Neural cell (in vitro differentiated cells): ENCODE results near the gene TENT4B. TPM values are rescaled to one million over a fixed set of nuclear protein-coding genes. Genes with fewer than 3 reads are reported as not detected.
"Not testable (repeated sequence)": the region's sequence is repeated elsewhere in the genome, so short reads cannot be mapped to it uniquely, and the experiment has no call there.

Source experiments
- H2AFZ ChIP-seq: fragments of 200-600, 300-800 bp; sonication (generic), shearing (Covaris generic); 2 replicates; pipeline ENCODE4 v1.6.0; 2014; ENCODE audit warnings: low read depth, mild to moderate bottlenecking, antibody characterized with exemption, low read length, moderate library complexity
- H3F3A ChIP-seq: fragments of 200-600 bp; shearing (Covaris generic); 2 replicates; pipeline ENCODE4 v1.6.1; 2016; ENCODE audit warnings: mild to moderate bottlenecking, moderate library complexity, mixed read lengths, antibody characterized with exemption, low read length; ENCODE audit not compliant: insufficient read depth, poor library complexity, severe bottlenecking
- H3K27ac ChIP-seq: fragments of 200-600, 300-800 bp; sonication (generic), shearing (Covaris generic); 2 replicates; pipeline ENCODE4 v1.5.1; 2014; ENCODE audit warnings: mild to moderate bottlenecking, low read length, moderate library complexity
- H3K27me3 ChIP-seq: fragments of 300-800, 200-600 bp; sonication (generic), shearing (Covaris generic); 2 replicates; pipeline ENCODE4 v1.6.0; 2014; ENCODE audit warnings: mild to moderate bottlenecking, low read depth, low read length, moderate library complexity; ENCODE audit not compliant: insufficient read depth
- H3K36me3 ChIP-seq: fragments of 300-800, 200-600 bp; sonication (generic), shearing (Covaris generic); 2 replicates; pipeline ENCODE4 v1.5.1; 2014; ENCODE audit warnings: mild to moderate bottlenecking, antibody characterized with exemption, low read length, moderate library complexity; ENCODE audit not compliant: insufficient read depth
- H3K4me2 ChIP-seq: fragments of 300-800, 200-600 bp; sonication (generic), shearing (Covaris generic); 2 replicates; pipeline ENCODE4 v1.6.0; 2014; ENCODE audit warnings: mild to moderate bottlenecking, low read length
- H3K4me3 ChIP-seq: fragments of 300-800, 200-600 bp; sonication (generic), shearing (Covaris generic); 2 replicates; pipeline ENCODE4 v1.5.1; 2014; ENCODE audit warnings: mild to moderate bottlenecking, low read length, moderate library complexity
- H3K79me2 ChIP-seq: fragments of 200-600 bp; shearing (Covaris generic); replicated peaks from 2 replicates; pipeline ENCODE4 v1.6.0; 2014; ENCODE audit warnings: mild to moderate bottlenecking, low read length, moderate library complexity; ENCODE audit not compliant: insufficient read depth
- H3K9ac ChIP-seq: fragments of 300-800, 200-600 bp; sonication (generic), shearing (Covaris generic); 2 replicates; pipeline ENCODE4 v1.6.1; 2016; ENCODE audit warnings: mild to moderate bottlenecking, low read length, mixed read lengths
- H3K9me2 ChIP-seq: fragments of 200-600 bp; shearing (Covaris generic); 2 replicates; pipeline ENCODE4 v1.6.1; 2016; ENCODE audit warnings: mild to moderate bottlenecking, low read length, mixed read lengths; ENCODE audit not compliant: insufficient read depth
- H3K9me3 ChIP-seq: fragments of 200-600, 300-800 bp; sonication (generic), shearing (Covaris generic); 2 replicates; pipeline ENCODE4 v1.6.1; 2016; ENCODE audit warnings: mild to moderate bottlenecking, mixed run types, low read length, moderate library complexity, mixed read lengths
- H4K20me1 ChIP-seq: fragments of 200-600 bp; shearing (Covaris generic); 2 replicates; pipeline ENCODE4 v1.6.1; 2016; ENCODE audit warnings: mild to moderate bottlenecking, mixed run types; ENCODE audit not compliant: insufficient read depth
- CTCF ChIP-seq: fragments of 450-650 bp; IDR thresholded peaks from 2 replicates; pipeline ENCODE4 v1.5.1; 2014; ENCODE audit warnings: antibody characterized with exemption, mild to moderate bottlenecking, moderate library complexity; ENCODE audit not compliant: poor library complexity, severe bottlenecking
- EP300 ChIP-seq: fragments of 450-650 bp; conservative IDR thresholded peaks from 2 replicates; pipeline ENCODE4 v1.6.1; 2014; ENCODE audit warnings: antibody characterized with exemption, mild to moderate bottlenecking, moderate library complexity; ENCODE audit not compliant: poor library complexity, severe bottlenecking
- EZH2 ChIP-seq: fragments of 200-600, 300-800 bp; shearing (Covaris generic), sonication (generic); IDR thresholded peaks from 2 replicates; pipeline ENCODE4 v1.6.1; 2014; ENCODE audit warnings: antibody characterized with exemption, low read length, borderline replicate concordance, mild to moderate bottlenecking; ENCODE audit not compliant: insufficient read depth, poor library complexity, severe bottlenecking
- MXI1 ChIP-seq: fragments of 450-650 bp; conservative IDR thresholded peaks from 2 replicates; pipeline ENCODE4 v1.6.1; 2014; ENCODE audit warnings: antibody characterized with exemption, mild to moderate bottlenecking; ENCODE audit not compliant: poor library complexity, severe bottlenecking
- POLR2AphosphoS5 ChIP-seq: IDR thresholded peaks from 2 replicates; pipeline ENCODE4 v1.6.1; 2012
- RAD21 ChIP-seq: fragments of 450-650 bp; conservative IDR thresholded peaks from 2 replicates; pipeline ENCODE4 v1.6.1; 2014; ENCODE audit warnings: antibody characterized with exemption, mild to moderate bottlenecking, moderate library complexity
- SMC3 ChIP-seq: fragments of 450-650 bp; conservative IDR thresholded peaks from 2 replicates; pipeline ENCODE4 v1.6.1; 2014; ENCODE audit warnings: antibody characterized with exemption, mild to moderate bottlenecking, moderate library complexity; ENCODE audit not compliant: poor library complexity
- TAF1 ChIP-seq: IDR thresholded peaks from 2 replicates; pipeline ENCODE4 v1.6.1; 2012; ENCODE audit warnings: low read depth
- polyA plus RNA-seq: library from polyadenylated mRNA; depleted of rRNA; stranded (reverse); fragments of >200 nt; gene quantifications from 2 replicates; pipeline ENCODE4 v1.2.3, GENCODE V29; 2014
- TF ChIP-seq, protein P1 (sequence below): IDR thresholded peaks from 2 replicates; pipeline ENCODE4 v1.6.1; 2012; ENCODE audit warnings: borderline replicate concordance

The TENT4B gene
- polyA plus RNA-seq, 1 donor from 2014 or later: 16.9 TPM

DNA sequence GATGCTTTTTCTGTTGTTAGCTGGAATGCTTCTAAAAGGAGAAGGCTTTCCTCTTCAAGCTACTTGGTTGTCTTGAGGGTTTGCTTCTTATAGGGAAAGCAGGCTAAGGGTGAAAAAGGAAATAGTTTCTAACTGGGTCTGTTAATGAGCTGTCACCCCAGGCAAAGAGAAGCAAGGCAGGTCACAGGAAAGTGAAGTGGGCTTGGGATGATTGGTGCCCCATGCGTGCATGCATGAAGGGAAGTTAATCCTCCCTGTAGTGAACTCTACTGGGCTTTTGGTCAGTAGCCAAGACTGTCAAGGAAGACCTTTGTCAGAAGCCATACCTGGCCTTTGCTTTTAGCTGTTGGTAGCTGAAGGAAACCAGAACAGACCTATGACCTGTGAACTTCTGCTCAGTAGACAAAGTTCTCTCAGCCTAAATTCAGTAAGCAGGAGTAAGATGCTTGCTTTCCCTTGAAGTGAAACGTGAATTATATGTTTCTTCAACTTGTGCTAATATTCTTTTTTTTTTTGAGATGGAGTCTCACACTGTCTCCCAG lies 16.5 kb downstream of the TENT4B start:
- Histone ChIP-seq H3K27ac (no peak overlapping the region), H2AFZ (no peak overlapping the region), H3K9ac (no peak overlapping the region), H3F3A (no peaks in the 10 kb centered on the region), H3K9me2 (no peaks in the 10 kb centered on the region), H3K36me3 (no peaks in the 10 kb centered on the region), H4K20me1 (no peaks in the 10 kb centered on the region), H3K27me3 (no peaks in the 10 kb centered on the region), H3K4me3 (no peak overlapping the region), H3K4me2 (no peak overlapping the region), H3K79me2 (peaks cover 29% of the 10 kb centered on the region), H3K9me3 (no peaks in the 10 kb centered on the region)
- TF ChIP-seq EP300: no peak
- TF ChIP-seq RAD21: no peak
- no peak for TF ChIP-seq POLR2AphosphoS5
- no peak for TF ChIP-seq TAF1
- no peak for TF ChIP-seq SMC3
- TF ChIP-seq, protein P1, sequence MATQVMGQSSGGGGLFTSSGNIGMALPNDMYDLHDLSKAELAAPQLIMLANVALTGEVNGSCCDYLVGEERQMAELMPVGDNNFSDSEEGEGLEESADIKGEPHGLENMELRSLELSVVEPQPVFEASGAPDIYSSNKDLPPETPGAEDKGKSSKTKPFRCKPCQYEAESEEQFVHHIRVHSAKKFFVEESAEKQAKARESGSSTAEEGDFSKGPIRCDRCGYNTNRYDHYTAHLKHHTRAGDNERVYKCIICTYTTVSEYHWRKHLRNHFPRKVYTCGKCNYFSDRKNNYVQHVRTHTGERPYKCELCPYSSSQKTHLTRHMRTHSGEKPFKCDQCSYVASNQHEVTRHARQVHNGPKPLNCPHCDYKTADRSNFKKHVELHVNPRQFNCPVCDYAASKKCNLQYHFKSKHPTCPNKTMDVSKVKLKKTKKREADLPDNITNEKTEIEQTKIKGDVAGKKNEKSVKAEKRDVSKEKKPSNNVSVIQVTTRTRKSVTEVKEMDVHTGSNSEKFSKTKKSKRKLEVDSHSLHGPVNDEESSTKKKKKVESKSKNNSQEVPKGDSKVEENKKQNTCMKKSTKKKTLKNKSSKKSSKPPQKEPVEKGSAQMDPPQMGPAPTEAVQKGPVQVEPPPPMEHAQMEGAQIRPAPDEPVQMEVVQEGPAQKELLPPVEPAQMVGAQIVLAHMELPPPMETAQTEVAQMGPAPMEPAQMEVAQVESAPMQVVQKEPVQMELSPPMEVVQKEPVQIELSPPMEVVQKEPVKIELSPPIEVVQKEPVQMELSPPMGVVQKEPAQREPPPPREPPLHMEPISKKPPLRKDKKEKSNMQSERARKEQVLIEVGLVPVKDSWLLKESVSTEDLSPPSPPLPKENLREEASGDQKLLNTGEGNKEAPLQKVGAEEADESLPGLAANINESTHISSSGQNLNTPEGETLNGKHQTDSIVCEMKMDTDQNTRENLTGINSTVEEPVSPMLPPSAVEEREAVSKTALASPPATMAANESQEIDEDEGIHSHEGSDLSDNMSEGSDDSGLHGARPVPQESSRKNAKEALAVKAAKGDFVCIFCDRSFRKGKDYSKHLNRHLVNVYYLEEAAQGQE: no peak
- no peak for TF ChIP-seq CTCF
- no peak for TF ChIP-seq EZH2
- TF ChIP-seq MXI1: no peak

GRCh38 chr16:50171773-50172172 lies 18.7 kb downstream of the TENT4B start:
- H3K9ac ChIP-seq, H2AFZ ChIP-seq, H3K4me2 ChIP-seq, H3F3A ChIP-seq, H3K27me3 ChIP-seq, H3K4me3 ChIP-seq, H4K20me1 ChIP-seq, H3K9me3 ChIP-seq, H3K27ac ChIP-seq, H3K9me2 ChIP-seq, H3K36me3 ChIP-seq: not testable (repeated sequence)
- H3K79me2 ChIP-seq: peaks cover 18% of the 10 kb centered on the region
